Immature natural killer cell (primary cell): Measurements from ENCODE around the gene TNKS2. TPM values are rescaled to one million over a fixed set of nuclear protein-coding genes. Genes with fewer than 3 reads are reported as not detected.
A peak's percentile ranks its signal among the peaks of the same experiment; 100 is the strongest.

Experiments
- DNase-seq, 3 donors: peaks; one replicate each; pipeline ENCODE4 v3.0.0; 2022; ENCODE audit warnings: mixed read lengths in 1 of 3
- H3K27ac Mint-ChIP-seq, 6 donors: one replicate each; pipeline ENCODE4 v1.8.0; 2020; ENCODE audit warnings: mixed read lengths in 6 of 6, mild to moderate bottlenecking in 5 of 6, inconsistent platforms in 4 of 6, moderate library complexity in 3 of 6
- H3K27me3 Mint-ChIP-seq, 3 donors: one replicate each; pipeline ENCODE4 v1.8.0; 2020 to 2021; ENCODE audit warnings: low read depth in 3 of 3, mild to moderate bottlenecking in 3 of 3, mixed read lengths in 3 of 3, moderate library complexity in 3 of 3, inconsistent platforms in 1 of 3
- H3K36me3 Mint-ChIP-seq, 3 donors: one replicate each; pipeline ENCODE4 v1.8.0; 2020; ENCODE audit warnings: mixed read lengths in 3 of 3, inconsistent platforms in 2 of 3, mild to moderate bottlenecking in 2 of 3
- H3K4me1 Mint-ChIP-seq, 2 donors: one replicate each; pipeline ENCODE4 v1.8.0; 2020; ENCODE audit warnings: inconsistent platforms in 2 of 2, mild to moderate bottlenecking in 2 of 2, mixed read lengths in 2 of 2, moderate library complexity in 1 of 2
- H3K4me3 Mint-ChIP-seq, 5 donors: one replicate each; pipeline ENCODE4 v1.8.0; 2020; ENCODE audit warnings: mild to moderate bottlenecking in 5 of 5, mixed read lengths in 5 of 5, inconsistent platforms in 3 of 5, moderate library complexity in 3 of 5
- H3K9me3 Mint-ChIP-seq, 6 donors: one replicate each; pipeline ENCODE4 v1.8.0; 2020; ENCODE audit warnings: mild to moderate bottlenecking in 6 of 6, mixed read lengths in 6 of 6, inconsistent platforms in 4 of 6, moderate library complexity in 3 of 6
- polyA plus RNA-seq, 3 donors: library from polyadenylated mRNA; unstranded; fragments of 300-500 nt; fragmentation: Illumina TruSeq; gene quantifications; one replicate each; pipeline ENCODE4 v1.2.3, GENCODE V29; 2021

Gene TNKS2
- polyA plus RNA-seq, 3 donors from 2014 or later, result 21.9 to 31.1 (median 25.3) TPM

DNA sequence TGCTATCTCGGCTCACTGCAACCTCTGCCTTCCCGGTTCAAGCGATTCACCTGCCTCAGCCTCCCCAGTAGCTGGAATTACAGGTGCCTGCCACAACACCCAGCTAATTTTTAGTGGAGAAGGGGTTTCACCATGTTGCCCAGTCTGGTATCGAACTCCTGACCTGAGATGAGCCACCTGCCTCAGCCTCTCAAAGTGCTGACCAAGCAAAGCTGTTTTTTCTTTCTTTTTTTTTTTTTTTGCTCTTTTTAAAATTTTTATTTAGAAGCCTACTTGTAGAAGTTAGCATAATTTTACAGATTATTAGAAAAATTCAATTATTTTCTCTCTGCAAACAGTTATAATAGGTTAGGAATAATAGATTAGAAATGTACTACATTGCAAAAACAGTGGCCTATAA is 112.2 kb downstream of the TNKS2 start:
- Mint-ChIP-seq H3K9me3 (no peaks in the 10 kb centered on the region), H3K36me3 (no peaks in the 10 kb centered on the region), H3K27me3 (peaks cover 4 to 13% (median 4%) of the 10 kb centered on the region in 3 donors), H3K4me3 (peak overlapping the region in 1 of 5 donors; percentile 6), H3K4me1 (peaks cover 21 to 27% of the 10 kb centered on the region in 2 donors), H3K27ac (peak overlapping the region in 1 of 6 donors; percentile 17)
- no peak for DNase-seq

Other genes starting within 250 kb of the TNKS2 start
- not detected for gene PPP1R3C, start 165.4 kb upstream of the TNKS2 start, polyA plus RNA-seq
- gene FGFBP3, start 111.1 kb downstream of the TNKS2 start, polyA plus RNA-seq, result 1 to 10 TPM in 2 of 3 donors, under 1 TPM in 1; 0.48 to 3.1 (median 3.1) TPM
- gene BTAF1, start 125.3 kb downstream of the TNKS2 start, polyA plus RNA-seq, result 10 to 100 TPM in 1 of 3 donors, 1 to 10 TPM in 2; 2.9 to 12.8 (median 4.7) TPM